Measurements from ENCODE around the gene NFYA. TPM values are rescaled to one million over a fixed set of nuclear protein-coding genes. Genes with fewer than 3 reads are reported as not detected.

Gene NFYA
- total RNA-seq, 1 experiment from 2014 or later, result 43.0 TPM

GRCh38 chr6:41100871-41101287 is 28.1 kb downstream of the NFYA start:
- no peak overlapping the region for H4K91ac ChIP-seq (ENCODE audit: insufficient read length, low read depth, low read length)
- no peak overlapping the region for H2BK5ac ChIP-seq (ENCODE audit: insufficient read length, low read length)
- no peak overlapping the region for H3K27ac ChIP-seq (ENCODE audit: insufficient read length, low read depth, low read length)
- no peak overlapping the region for H3K4me2 ChIP-seq (ENCODE audit: insufficient read depth, insufficient read length, low read length)
- no peak overlapping the region for H3T11ph ChIP-seq (ENCODE audit: low read length)
- peaks cover 0 to 3% of the 10 kb centered on the region in 2 experiments; a peak in 1 of 4 replicates for H3K4me1 Mint-ChIP-seq
- H4K5ac ChIP-seq (ENCODE audit: insufficient read length, low read depth, low read length), result no peak overlapping the region
- no peak overlapping the region for H3K9ac ChIP-seq (ENCODE audit: extremely low read depth, insufficient read length, low read length)
- peaks cover 30 to 55% (median 46%) of the 10 kb centered on the region in 3 experiments; a peak in 5 of 7 replicates for H3K36me3 Mint-ChIP-seq (ENCODE audit: insufficient read depth in 1 of 3, low read depth in 3 of 3)
- H3K23ac ChIP-seq (ENCODE audit: insufficient read length, low read depth, low read length), result no peak overlapping the region
- no CpG with 5 or more reads among the region's 42 CpGs for WGBS (ENCODE audit: extremely low coverage, insufficient read length, low lambda C conversion rate)
- no peaks in the 10 kb centered on the region for H3K23me2 ChIP-seq (ENCODE audit: insufficient read length, low read depth, low read length, poor library complexity, severe bottlenecking)
- H3K14ac ChIP-seq (ENCODE audit: insufficient read depth, low read length), result no peak overlapping the region
- H2BK15ac ChIP-seq (ENCODE audit: low read depth, low read length), result no peak overlapping the region
- H3K79me2 ChIP-seq (ENCODE audit: insufficient read depth, low read length), result no peaks in the 10 kb centered on the region
- no peak overlapping the region for H2AK5ac ChIP-seq (ENCODE audit: insufficient read length, low read length)
- H3K27me3 ChIP-seq (ENCODE audit: insufficient read depth, low read length), result no peaks in the 10 kb centered on the region
- no peaks in the 10 kb centered on the region for H3K79me1 ChIP-seq (ENCODE audit: insufficient read depth, low read depth, low read length, poor library complexity, severe bottlenecking)
- H3K9me3 ChIP-seq (ENCODE audit: control insufficient read depth, low read depth, low read length), result no peaks in the 10 kb centered on the region
- H4K20me1 ChIP-seq (ENCODE audit: control insufficient read depth, insufficient read depth, insufficient read length), result no peaks in the 10 kb centered on the region
- no peak overlapping the region for H2AFZ ChIP-seq (ENCODE audit: low read length)
- H3K9me3 Mint-ChIP-seq, result no peaks in the 10 kb centered on the region
- no peak overlapping the region for H3K4ac ChIP-seq (ENCODE audit: low read depth, low read length)
- H3K27me3 Mint-ChIP-seq (ENCODE audit: low read depth), result no peaks in the 10 kb centered on the region
- peak; percentile 97 for DNase-seq
- no peaks in the 10 kb centered on the region for H3K4me1 ChIP-seq (ENCODE audit: insufficient read depth, low read length)
- no peak overlapping the region for H3K4me3 Mint-ChIP-seq
- no peak overlapping the region for H2BK12ac ChIP-seq (ENCODE audit: insufficient read length, low read depth, low read length)
- H3K56ac ChIP-seq (ENCODE audit: insufficient read length, low read depth, low read length), result no peak overlapping the region
- no peak overlapping the region for H2BK20ac ChIP-seq (ENCODE audit: low read depth, low read length, poor library complexity, severe bottlenecking)
- no peak overlapping the region for H4K8ac ChIP-seq (replicated peaks; ENCODE audit: insufficient read length, low read depth, low read length)
- no peak overlapping the region for H3K27ac Mint-ChIP-seq
- H2BK120ac ChIP-seq (ENCODE audit: low read depth, low read length, poor library complexity, severe bottlenecking), result no peak overlapping the region
- H3K18ac ChIP-seq (ENCODE audit: insufficient read length, low read depth, low read length), result no peak overlapping the region
- no peak; the same call in 1 of the 3 replicates for TF ChIP-seq CTCF (conservative IDR thresholded peaks at IDR 0.05)

Data from H9 (cell line).